ENCODE results near the gene SLC24A3. TPM values are rescaled to one million over a fixed set of nuclear protein-coding genes. Genes with fewer than 3 reads are reported as not detected.

Gene SLC24A3
- total RNA-seq, 1 donor from 2014 or later = not detected

DNA sequence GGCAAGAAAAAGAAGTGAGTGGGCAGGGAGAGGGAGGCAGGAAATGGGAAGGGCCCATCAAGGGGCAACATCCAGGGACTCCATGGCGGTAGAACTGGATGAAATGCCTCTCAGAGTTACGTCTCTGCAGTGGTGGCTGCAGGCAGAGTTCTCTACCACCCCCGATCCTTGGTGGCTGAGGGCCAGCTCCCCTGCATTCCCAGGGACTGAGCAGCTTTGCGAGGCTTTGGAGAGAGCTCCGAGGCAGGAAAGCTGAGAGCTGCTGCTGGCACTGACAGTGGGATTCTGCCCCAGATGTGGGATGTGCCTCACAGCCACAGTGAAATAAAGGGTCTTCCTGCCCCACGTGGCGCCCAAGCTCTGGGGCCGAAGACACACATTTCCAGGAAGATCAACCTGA lies 236.6 kb downstream of the SLC24A3 start:
- no peak overlapping the region for H3K27ac Mint-ChIP-seq
- TF ChIP-seq, protein P1, sequence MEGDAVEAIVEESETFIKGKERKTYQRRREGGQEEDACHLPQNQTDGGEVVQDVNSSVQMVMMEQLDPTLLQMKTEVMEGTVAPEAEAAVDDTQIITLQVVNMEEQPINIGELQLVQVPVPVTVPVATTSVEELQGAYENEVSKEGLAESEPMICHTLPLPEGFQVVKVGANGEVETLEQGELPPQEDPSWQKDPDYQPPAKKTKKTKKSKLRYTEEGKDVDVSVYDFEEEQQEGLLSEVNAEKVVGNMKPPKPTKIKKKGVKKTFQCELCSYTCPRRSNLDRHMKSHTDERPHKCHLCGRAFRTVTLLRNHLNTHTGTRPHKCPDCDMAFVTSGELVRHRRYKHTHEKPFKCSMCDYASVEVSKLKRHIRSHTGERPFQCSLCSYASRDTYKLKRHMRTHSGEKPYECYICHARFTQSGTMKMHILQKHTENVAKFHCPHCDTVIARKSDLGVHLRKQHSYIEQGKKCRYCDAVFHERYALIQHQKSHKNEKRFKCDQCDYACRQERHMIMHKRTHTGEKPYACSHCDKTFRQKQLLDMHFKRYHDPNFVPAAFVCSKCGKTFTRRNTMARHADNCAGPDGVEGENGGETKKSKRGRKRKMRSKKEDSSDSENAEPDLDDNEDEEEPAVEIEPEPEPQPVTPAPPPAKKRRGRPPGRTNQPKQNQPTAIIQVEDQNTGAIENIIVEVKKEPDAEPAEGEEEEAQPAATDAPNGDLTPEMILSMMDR (IDR thresholded peaks at IDR 0.05) = no peak
- ATAC-seq (ENCODE audit: low read depth) = no peak
- H3K9me3 Mint-ChIP-seq = peaks cover 3% of the 10 kb centered on the region
- DNase-seq = no peak
- peaks cover 3% of the 10 kb centered on the region for H3K27me3 Mint-ChIP-seq
- no peaks in the 10 kb centered on the region for H3K36me3 Mint-ChIP-seq (ENCODE audit: low read depth)
- H3K4me1 Mint-ChIP-seq = no peaks in the 10 kb centered on the region
- H3K4me3 Mint-ChIP-seq = no peak overlapping the region
- ChIA-PET CTCF (no interaction called here), POLR2A (no interaction called here)
- intact Hi-C loops (cut with micrococcal nuclease) = no loop called here

DNA sequence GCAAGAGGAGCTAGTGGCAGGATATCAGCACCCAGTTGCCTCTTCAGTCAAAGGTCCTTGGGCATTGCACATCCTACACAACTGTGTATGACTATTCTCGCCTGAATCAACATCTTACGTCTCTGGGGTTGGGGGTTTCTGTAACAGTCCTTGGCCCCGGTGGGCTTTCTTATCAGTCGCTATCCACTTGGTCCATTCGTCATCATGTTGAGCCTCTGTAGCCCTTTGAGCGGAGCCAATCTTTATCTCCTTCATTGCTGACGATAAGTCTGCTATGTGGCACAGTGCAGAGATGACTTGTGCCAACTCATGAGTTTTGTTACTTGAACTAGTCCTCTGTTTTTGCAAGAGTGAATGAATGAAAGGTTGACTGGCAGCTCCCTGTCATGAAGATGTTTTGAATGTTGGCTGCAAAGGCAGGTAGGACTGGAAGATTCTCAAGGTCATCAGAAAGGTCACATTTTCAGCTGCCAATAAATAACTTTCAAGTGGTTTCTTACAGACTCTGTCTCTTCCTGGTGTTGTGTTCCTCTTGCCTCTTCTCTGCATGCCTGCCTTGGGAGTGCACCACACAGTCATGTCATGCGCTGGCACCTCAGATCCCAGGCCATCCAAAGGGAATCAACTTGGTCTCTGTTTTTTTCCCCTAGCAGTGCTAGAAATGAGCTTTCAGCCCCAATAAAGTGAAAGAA lies 238.9 kb downstream of the SLC24A3 start:
- intact Hi-C loops (cut with micrococcal nuclease) = no loop called here
- Mint-ChIP-seq H3K9me3 (no peaks in the 10 kb centered on the region), H3K27me3 (peaks cover 3% of the 10 kb centered on the region), H3K4me3 (no peak overlapping the region), H3K27ac (no peak overlapping the region), H3K36me3 (ENCODE audit: low read depth) (no peaks in the 10 kb centered on the region), H3K4me1 (no peaks in the 10 kb centered on the region)
- POLR2A ChIA-PET = no interaction called here
- ATAC-seq (ENCODE audit: low read depth) (no peak), DNase-seq (no peak)
- CTCF ChIA-PET = no interaction called here
- TF ChIP-seq, protein P1 (IDR thresholded peaks at IDR 0.05) = no peak

DNA sequence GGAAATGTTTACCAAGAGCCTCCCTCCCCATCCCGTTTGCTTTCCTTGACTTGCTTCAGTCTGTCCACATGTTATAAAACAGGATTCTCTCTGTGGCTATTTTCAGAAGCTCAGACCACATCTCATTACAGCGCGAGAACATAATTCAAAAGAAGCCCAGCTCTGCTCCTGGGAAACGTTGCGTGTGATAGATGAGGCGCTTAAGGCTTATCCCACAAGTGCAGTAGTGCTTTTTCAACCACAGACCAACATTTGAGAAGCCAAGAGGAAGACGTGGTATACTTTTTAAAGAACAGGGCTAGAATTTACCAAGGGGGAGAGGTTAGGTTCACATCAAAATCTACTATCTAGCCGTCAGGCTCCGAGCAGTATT lies 239.5 kb downstream of the SLC24A3 start:
- CTCF ChIA-PET = no interaction called here
- Mint-ChIP-seq H3K27ac (no peak overlapping the region), H3K4me3 (no peak overlapping the region), H3K9me3 (no peaks in the 10 kb centered on the region), H3K4me1 (no peaks in the 10 kb centered on the region), H3K27me3 (peaks cover 3% of the 10 kb centered on the region), H3K36me3 (ENCODE audit: low read depth) (no peaks in the 10 kb centered on the region)
- DNase-seq (no peak), ATAC-seq (ENCODE audit: low read depth) (no peak)
- intact Hi-C loops (cut with micrococcal nuclease) = no loop called here
- TF ChIP-seq, protein P1 (IDR thresholded peaks at IDR 0.05) = no peak
- POLR2A ChIA-PET = no interaction called here

DNA sequence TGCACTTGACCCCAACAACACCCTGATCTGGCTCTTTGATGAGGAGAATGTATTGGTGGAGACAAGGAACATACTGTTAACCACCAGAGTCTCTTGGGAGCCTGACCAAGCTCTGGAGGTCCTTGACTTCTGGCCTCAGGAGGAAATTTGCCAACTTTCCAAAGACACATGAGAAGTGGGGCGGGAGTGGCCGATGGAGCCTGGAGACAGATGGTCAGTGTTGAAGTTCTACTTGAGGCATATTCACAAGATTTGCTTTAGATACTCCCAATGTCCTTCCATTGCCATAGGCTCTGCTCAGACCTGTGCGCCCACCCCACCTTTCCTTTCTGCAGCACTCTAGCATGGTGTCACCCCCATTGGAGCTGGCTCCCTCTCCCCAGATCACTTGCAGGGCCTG lies 241.0 kb downstream of the SLC24A3 start:
- intact Hi-C loops (cut with micrococcal nuclease) = no loop called here
- Mint-ChIP-seq H3K27ac (no peak overlapping the region), H3K4me3 (no peak overlapping the region), H3K9me3 (no peaks in the 10 kb centered on the region), H3K27me3 (peaks cover 3% of the 10 kb centered on the region), H3K4me1 (no peaks in the 10 kb centered on the region), H3K36me3 (ENCODE audit: low read depth) (no peaks in the 10 kb centered on the region)
- CTCF ChIA-PET = no interaction called here
- DNase-seq (no peak), ATAC-seq (ENCODE audit: low read depth) (no peak)
- POLR2A ChIA-PET = no interaction called here
- TF ChIP-seq, protein P1 (IDR thresholded peaks at IDR 0.05) = no peak

DNA sequence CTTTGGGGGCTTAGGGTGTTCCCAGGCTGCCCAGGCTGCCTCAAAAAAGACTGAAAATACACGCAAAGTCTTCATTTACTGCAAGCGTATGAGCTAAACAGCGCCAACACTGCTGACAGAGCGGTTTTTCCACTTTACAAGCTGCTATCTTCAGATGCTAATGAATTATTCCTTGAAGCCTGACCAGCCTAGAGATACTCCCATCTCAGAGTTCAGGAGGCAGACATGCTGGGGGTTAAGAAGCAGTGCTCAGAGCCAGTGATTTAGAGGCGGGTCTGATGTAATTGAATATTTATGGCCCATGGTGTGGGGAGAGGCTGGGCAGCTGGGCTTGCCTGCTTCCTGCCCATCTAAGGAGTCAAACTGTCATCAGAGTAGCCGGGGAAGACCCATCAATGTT lies 241.4 kb downstream of the SLC24A3 start:
- H3K4me1 Mint-ChIP-seq = no peaks in the 10 kb centered on the region
- ChIA-PET POLR2A (no interaction called here), CTCF (no interaction called here)
- no peaks in the 10 kb centered on the region for H3K9me3 Mint-ChIP-seq
- intact Hi-C loops (cut with micrococcal nuclease) = no loop called here
- no peaks in the 10 kb centered on the region for H3K36me3 Mint-ChIP-seq (ENCODE audit: low read depth)
- ATAC-seq (ENCODE audit: low read depth) = no peak
- no peak for DNase-seq
- peaks cover 3% of the 10 kb centered on the region for H3K27me3 Mint-ChIP-seq
- TF ChIP-seq, protein P1 (IDR thresholded peaks at IDR 0.05) = no peak
- no peak overlapping the region for H3K4me3 Mint-ChIP-seq
- no peak overlapping the region for H3K27ac Mint-ChIP-seq
